ENCODE data around the gene KIF22.
"Not testable (repeated sequence)": the region's sequence is repeated elsewhere in the genome, so short reads cannot be mapped to it uniquely, and the experiment has no call there.

Gene KIF22

GRCh38 chr16:29790183-29790948 is at the start of gene KIF22:
KIF22 (plus strand) TSS chr16:29790751; CDS start chr16:29790760, 9 bp downstream.
- DNase-seq (ENCODE audit: low read depth in 2 of 2): peak; percentile 99 to 100

- no peak for DNase-seq (ENCODE audit: low read depth in 2 of 2)
These were observed 47.8 kb upstream of the KIF22 start for GRCh38 chr16:29742683-29743275.

GRCh38 chr16:29743475-29743826 is 47.1 kb upstream of the KIF22 start:
- DNase-seq (ENCODE audit: low read depth in 2 of 2): no peak

- peak in 1 of 2 donors; percentile 21 for DNase-seq (ENCODE audit: low read depth in 2 of 2)
These were observed 46.6 kb upstream of the KIF22 start for GRCh38 chr16:29743827-29744531.

- DNase-seq (ENCODE audit: low read depth in 2 of 2): no peak
These were observed 45.9 kb upstream of the KIF22 start for GRCh38 chr16:29744541-29745101.

- peak; percentile 27 to 41 for DNase-seq (ENCODE audit: low read depth in 2 of 2)
These were observed 45.3 kb upstream of the KIF22 start for GRCh38 chr16:29745121-29745852.

GRCh38 chr16:29745853-29746345 is 44.7 kb upstream of the KIF22 start, which contains the start of gene C16orf54:
C16orf54 (minus strand) TSS chr16:29745990; CDS start chr16:29744951, 1,039 bp downstream.
- peak; percentile 55 to 70 for DNase-seq (ENCODE audit: low read depth in 2 of 2)

- not testable (repeated sequence) for DNase-seq (ENCODE audit: low read depth in 2 of 2)
These were observed 44.0 kb upstream of the KIF22 start for GRCh38 chr16:29746518-29746917.

GRCh38 chr16:29747947-29748759 is 42.4 kb upstream of the KIF22 start:
- no peak for DNase-seq (ENCODE audit: low read depth in 2 of 2)

- not testable (repeated sequence) for DNase-seq (ENCODE audit: low read depth in 2 of 2)
These were observed 41.8 kb upstream of the KIF22 start for GRCh38 chr16:29748760-29749149.

GRCh38 chr16:29753516-29753915 is 37.0 kb upstream of the KIF22 start:
- no peak for DNase-seq (ENCODE audit: low read depth in 2 of 2)

GRCh38 chr16:29756654-29757053 is 33.9 kb upstream of the KIF22 start:
- no peak for DNase-seq (ENCODE audit: low read depth in 2 of 2)

- not testable (repeated sequence) for DNase-seq (ENCODE audit: low read depth in 2 of 2)
These were observed 33.5 kb upstream of the KIF22 start for GRCh38 chr16:29757086-29757485.

GRCh38 chr16:29757950-29758466 is 32.5 kb upstream of the KIF22 start:
- DNase-seq (ENCODE audit: low read depth in 2 of 2): no peak

GRCh38 chr16:29760567-29761279 is 29.8 kb upstream of the KIF22 start:
- DNase-seq (ENCODE audit: low read depth in 2 of 2): no peak

- not testable (repeated sequence) for DNase-seq (ENCODE audit: low read depth in 2 of 2)
These were observed 29.3 kb upstream of the KIF22 start for GRCh38 chr16:29761280-29761651.

GRCh38 chr16:29761882-29762281 is 28.7 kb upstream of the KIF22 start:
- DNase-seq (ENCODE audit: low read depth in 2 of 2): no peak

- DNase-seq (ENCODE audit: low read depth in 2 of 2): no peak
These were observed 27.2 kb upstream of the KIF22 start for GRCh38 chr16:29763326-29763725.

GRCh38 chr16:29765167-29766032 is 25.2 kb upstream of the KIF22 start:
- no peak for DNase-seq (ENCODE audit: low read depth in 2 of 2)
